ENCODE data around the gene CCL22. TPM values are rescaled to one million over a fixed set of nuclear protein-coding genes. Genes with fewer than 3 reads are reported as not detected.

Gene CCL22
- total and polyA plus RNA-seq, 2 experiments from 2014 or later, result 0.13 TPM; not detected in 1

GRCh38 chr16:57377080-57377841, 18.7 kb downstream of the CCL22 start:
- Histone ChIP-seq H3K27me3 (no peaks in the 10 kb centered on the region), H2AFZ (no peak overlapping the region), H3K9me2 (replicated peaks; ENCODE audit: insufficient read depth) (no peaks in the 10 kb centered on the region), H3K4me3 (no peak overlapping the region), H3K9me3 (ENCODE audit: low read depth) (no peaks in the 10 kb centered on the region), H4K20me1 (ENCODE audit: insufficient read depth, poor library complexity, severe bottlenecking) (no peaks in the 10 kb centered on the region), H3K79me2 (no peaks in the 10 kb centered on the region), H3K4me2 (peak overlapping the region; percentile 42), H3K36me3 (replicated peaks; ENCODE audit: insufficient read depth, low read depth) (no peaks in the 10 kb centered on the region), H3K27ac (peak overlapping the region; percentile 65), H3K4me1 (ENCODE audit: insufficient read depth) (peaks cover 36% of the 10 kb centered on the region)
- WGBS (ENCODE audit: low lambda C conversion rate, missing lambda C conversion rate), result 31% methylated on average over 5 of the region's 5 CpGs
- TF ChIP-seq EZH2phosphoT487 (IDR thresholded peaks at IDR 0.05; ENCODE audit: low read depth, severe bottlenecking, unreplicated experiment), result no peak
- peak; percentile 54 for DNase-seq (ENCODE audit: low spot score)

- no peak overlapping the region for H3K4me2 ChIP-seq
- no peaks in the 10 kb centered on the region for H4K20me1 ChIP-seq (ENCODE audit: insufficient read depth, poor library complexity, severe bottlenecking)
- no peak for TF ChIP-seq EZH2 (IDR thresholded peaks at IDR 0.05; ENCODE audit: borderline replicate concordance)
- no peak for TF ChIP-seq CTCF (IDR thresholded peaks at IDR 0.05; ENCODE audit: poor library complexity)
- TF ChIP-seq EZH2phosphoT487 (IDR thresholded peaks at IDR 0.05; ENCODE audit: low read depth, severe bottlenecking, unreplicated experiment), result no peak
- no peaks in the 10 kb centered on the region for H3K27me3 ChIP-seq
- no peaks in the 10 kb centered on the region for H3K79me2 ChIP-seq
- no peaks in the 10 kb centered on the region for H3K9me3 ChIP-seq (ENCODE audit: low read depth)
- H3K4me3 ChIP-seq, result no peak overlapping the region
- no peaks in the 10 kb centered on the region for H3K36me3 ChIP-seq (replicated peaks; ENCODE audit: insufficient read depth, low read depth)
- H3K9me2 ChIP-seq (replicated peaks; ENCODE audit: insufficient read depth), result no peaks in the 10 kb centered on the region
- H3K27ac ChIP-seq, result no peak overlapping the region
- WGBS (ENCODE audit: low lambda C conversion rate, missing lambda C conversion rate), result 94% methylated on average over 10 of the region's 10 CpGs
- peaks cover 30% of the 10 kb centered on the region for H3K4me1 ChIP-seq (ENCODE audit: insufficient read depth)
- H2AFZ ChIP-seq, result no peak overlapping the region
- no peak for DNase-seq (ENCODE audit: low spot score)
Observed at GRCh38 chr16:57379579-57379978, 21.0 kb downstream of the CCL22 start.

GRCh38 chr16:57380671-57381462, 22.3 kb downstream of the CCL22 start:
- H4K20me1 ChIP-seq (ENCODE audit: insufficient read depth, poor library complexity, severe bottlenecking), result no peaks in the 10 kb centered on the region
- no peak overlapping the region for H3K27ac ChIP-seq
- peaks cover 30% of the 10 kb centered on the region for H3K4me1 ChIP-seq (ENCODE audit: insufficient read depth)
- WGBS (ENCODE audit: low lambda C conversion rate, missing lambda C conversion rate), result 89% methylated on average over 8 of the region's 8 CpGs
- H3K27me3 ChIP-seq, result no peaks in the 10 kb centered on the region
- no peak for DNase-seq (ENCODE audit: low spot score)
- no peak for TF ChIP-seq EZH2phosphoT487 (IDR thresholded peaks at IDR 0.05; ENCODE audit: low read depth, severe bottlenecking, unreplicated experiment)
- TF ChIP-seq EZH2 (IDR thresholded peaks at IDR 0.05; ENCODE audit: borderline replicate concordance), result no peak
- no peak for TF ChIP-seq CTCF (IDR thresholded peaks at IDR 0.05; ENCODE audit: poor library complexity)
- H3K9me3 ChIP-seq (ENCODE audit: low read depth), result no peaks in the 10 kb centered on the region
- H3K36me3 ChIP-seq (replicated peaks; ENCODE audit: insufficient read depth, low read depth), result no peaks in the 10 kb centered on the region
- no peak overlapping the region for H3K4me3 ChIP-seq
- H3K4me2 ChIP-seq, result no peak overlapping the region
- no peaks in the 10 kb centered on the region for H3K9me2 ChIP-seq (replicated peaks; ENCODE audit: insufficient read depth)
- no peaks in the 10 kb centered on the region for H3K79me2 ChIP-seq
- H2AFZ ChIP-seq, result no peak overlapping the region
